HCT116 (cell line): ENCODE measurements around the gene RPTOR.

Experiments
- EZH2 ChIP-seq: fragments of 200-600 bp; sonication (generic); IDR thresholded peaks from 2 replicates; pipeline ENCODE4 v1.6.1; 2017; ENCODE audit warnings: antibody characterized with exemption, mixed run types
- POLR2A ChIP-seq: IDR thresholded peaks from 2 replicates; pipeline ENCODE4 v1.7.0; 2011; ENCODE audit warnings: borderline replicate concordance; ENCODE audit not compliant: insufficient read depth, insufficient read length; ENCODE audit errors: extremely low read depth
- RAD21 ChIP-seq: IDR thresholded peaks from 2 replicates; pipeline ENCODE4 v1.6.1; 2012; ENCODE audit warnings: low read depth, mild to moderate bottlenecking
- SP1 ChIP-seq: IDR thresholded peaks from 2 replicates; pipeline ENCODE4 v1.6.1; 2012; ENCODE audit warnings: low read depth
- YY1 ChIP-seq: IDR thresholded peaks from 2 replicates; pipeline ENCODE4 v1.6.1; 2011; ENCODE audit warnings: low read length, low read depth, moderate library complexity, mild to moderate bottlenecking; ENCODE audit not compliant: insufficient replicate concordance; ENCODE audit errors: extremely low read depth
- TF ChIP-seq, protein P1 (sequence below), 3 experiments: fragments of 200-600 bp in 1 of 3; sonication (generic) in 1 of 3; IDR thresholded peaks in 2 of 3; conservative IDR thresholded peaks in 1 of 3; 2 replicates each; pipeline ENCODE4 v1.5.1; 2012 to 2017; ENCODE audit warnings: low read depth in 2 of 3, low read length in 2 of 3, antibody characterized with exemption in 1 of 3, borderline replicate concordance in 1 of 3, control low read depth in 1 of 3, mild to moderate bottlenecking in 1 of 3, mixed read lengths in 1 of 3, mixed run types in 1 of 3, moderate library complexity in 1 of 3; ENCODE audit not compliant: insufficient read depth in 1 of 3

- TF ChIP-seq RAD21, result no peak
- no peak for TF ChIP-seq YY1
- TF ChIP-seq POLR2A, result no peak
- TF ChIP-seq, protein P1, sequence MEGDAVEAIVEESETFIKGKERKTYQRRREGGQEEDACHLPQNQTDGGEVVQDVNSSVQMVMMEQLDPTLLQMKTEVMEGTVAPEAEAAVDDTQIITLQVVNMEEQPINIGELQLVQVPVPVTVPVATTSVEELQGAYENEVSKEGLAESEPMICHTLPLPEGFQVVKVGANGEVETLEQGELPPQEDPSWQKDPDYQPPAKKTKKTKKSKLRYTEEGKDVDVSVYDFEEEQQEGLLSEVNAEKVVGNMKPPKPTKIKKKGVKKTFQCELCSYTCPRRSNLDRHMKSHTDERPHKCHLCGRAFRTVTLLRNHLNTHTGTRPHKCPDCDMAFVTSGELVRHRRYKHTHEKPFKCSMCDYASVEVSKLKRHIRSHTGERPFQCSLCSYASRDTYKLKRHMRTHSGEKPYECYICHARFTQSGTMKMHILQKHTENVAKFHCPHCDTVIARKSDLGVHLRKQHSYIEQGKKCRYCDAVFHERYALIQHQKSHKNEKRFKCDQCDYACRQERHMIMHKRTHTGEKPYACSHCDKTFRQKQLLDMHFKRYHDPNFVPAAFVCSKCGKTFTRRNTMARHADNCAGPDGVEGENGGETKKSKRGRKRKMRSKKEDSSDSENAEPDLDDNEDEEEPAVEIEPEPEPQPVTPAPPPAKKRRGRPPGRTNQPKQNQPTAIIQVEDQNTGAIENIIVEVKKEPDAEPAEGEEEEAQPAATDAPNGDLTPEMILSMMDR (IDR thresholded peaks at IDR 0.05 in 2 of 3, conservative IDR thresholded peaks at IDR 0.05 in 1 of 3; ENCODE audit: borderline replicate concordance in 1 of 3, insufficient read depth in 1 of 3, low read depth in 2 of 3, low read length in 2 of 3), result no peak
- TF ChIP-seq EZH2, result no peak
- TF ChIP-seq SP1, result no peak
Measured at GRCh38 chr17:80708480-80708879, 163.8 kb downstream of the RPTOR start.
